LNCaP clone FGC (cell line): ENCODE results near the gene TET2.

ENCODE experiments used
- DNase-seq: peaks from one replicate; pipeline ENCODE4 v3.0.0-alpha.2; 2011; ENCODE audit warnings: low read depth
- H3K4me3 ChIP-seq: 2 replicates; pipeline ENCODE4 v1.5.1; 2011; ENCODE audit warnings: mild to moderate bottlenecking, low read depth, low read length, control low read depth
- TF ChIP-seq, protein P1 (sequence below): IDR thresholded peaks from 2 replicates; pipeline ENCODE4 v1.5.1; 2012; ENCODE audit warnings: mild to moderate bottlenecking; ENCODE audit not compliant: control insufficient read depth, insufficient read depth; ENCODE audit errors: extremely low read depth

The TET2 gene

DNA sequence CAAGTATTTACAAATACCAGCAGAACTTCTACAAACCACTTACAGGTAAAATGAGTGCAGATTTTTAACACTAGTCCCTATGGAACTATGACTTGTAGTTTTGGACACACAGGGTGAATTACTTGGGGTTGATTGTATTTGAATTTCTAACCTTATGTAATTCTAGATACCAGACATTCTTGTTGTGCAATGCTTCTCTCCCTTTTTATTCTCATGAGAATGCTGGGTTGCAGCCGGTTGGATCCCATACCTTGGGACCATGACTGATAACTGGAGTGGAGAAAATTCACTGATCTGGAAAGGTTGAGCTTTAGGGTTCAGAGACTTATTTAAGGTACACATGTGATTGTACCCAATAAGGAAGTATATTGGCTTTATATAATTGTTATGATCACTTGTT, 8.8 kb downstream of the TET2 start:
- TF ChIP-seq, protein P1, sequence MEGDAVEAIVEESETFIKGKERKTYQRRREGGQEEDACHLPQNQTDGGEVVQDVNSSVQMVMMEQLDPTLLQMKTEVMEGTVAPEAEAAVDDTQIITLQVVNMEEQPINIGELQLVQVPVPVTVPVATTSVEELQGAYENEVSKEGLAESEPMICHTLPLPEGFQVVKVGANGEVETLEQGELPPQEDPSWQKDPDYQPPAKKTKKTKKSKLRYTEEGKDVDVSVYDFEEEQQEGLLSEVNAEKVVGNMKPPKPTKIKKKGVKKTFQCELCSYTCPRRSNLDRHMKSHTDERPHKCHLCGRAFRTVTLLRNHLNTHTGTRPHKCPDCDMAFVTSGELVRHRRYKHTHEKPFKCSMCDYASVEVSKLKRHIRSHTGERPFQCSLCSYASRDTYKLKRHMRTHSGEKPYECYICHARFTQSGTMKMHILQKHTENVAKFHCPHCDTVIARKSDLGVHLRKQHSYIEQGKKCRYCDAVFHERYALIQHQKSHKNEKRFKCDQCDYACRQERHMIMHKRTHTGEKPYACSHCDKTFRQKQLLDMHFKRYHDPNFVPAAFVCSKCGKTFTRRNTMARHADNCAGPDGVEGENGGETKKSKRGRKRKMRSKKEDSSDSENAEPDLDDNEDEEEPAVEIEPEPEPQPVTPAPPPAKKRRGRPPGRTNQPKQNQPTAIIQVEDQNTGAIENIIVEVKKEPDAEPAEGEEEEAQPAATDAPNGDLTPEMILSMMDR, result no peak
- no peak overlapping the region for H3K4me3 ChIP-seq
- DNase-seq, result no peak

- H3K4me3 ChIP-seq, result no peak overlapping the region
- TF ChIP-seq, protein P1, result no peak
These were observed 12.2 kb downstream of the TET2 start for GRCh38 chr4:105158837-105159236.

GRCh38 chr4:105162123-105162796, 15.6 kb downstream of the TET2 start:
- TF ChIP-seq, protein P1, result no peak
- DNase-seq, result no peak
- no peak overlapping the region for H3K4me3 ChIP-seq

More at GRCh38 chr4:105158837-105159236, 12.2 kb downstream of the TET2 start:
- DNase-seq, result no peak

DNA sequence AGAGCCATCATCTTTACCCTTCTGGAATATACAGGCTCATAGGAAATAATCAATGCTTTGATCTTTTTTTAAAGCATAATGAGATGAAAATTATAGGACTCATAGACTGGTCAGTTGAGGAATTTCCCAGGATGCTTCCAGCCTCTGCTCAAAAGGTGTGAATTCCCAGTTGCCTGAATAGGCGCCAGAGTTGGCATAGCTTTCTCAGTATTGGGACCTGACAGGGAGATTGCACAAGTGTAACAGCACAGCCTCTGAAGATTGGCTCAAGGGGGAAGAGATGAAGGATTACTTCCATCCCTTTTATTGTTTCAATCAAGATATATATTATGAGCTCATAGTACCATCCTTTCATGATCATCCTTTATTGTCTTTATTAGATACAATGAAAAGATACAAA, 17.9 kb downstream of the TET2 start:
- TF ChIP-seq, protein P1, result no peak
- no peak for DNase-seq
- no peak overlapping the region for H3K4me3 ChIP-seq

DNA sequence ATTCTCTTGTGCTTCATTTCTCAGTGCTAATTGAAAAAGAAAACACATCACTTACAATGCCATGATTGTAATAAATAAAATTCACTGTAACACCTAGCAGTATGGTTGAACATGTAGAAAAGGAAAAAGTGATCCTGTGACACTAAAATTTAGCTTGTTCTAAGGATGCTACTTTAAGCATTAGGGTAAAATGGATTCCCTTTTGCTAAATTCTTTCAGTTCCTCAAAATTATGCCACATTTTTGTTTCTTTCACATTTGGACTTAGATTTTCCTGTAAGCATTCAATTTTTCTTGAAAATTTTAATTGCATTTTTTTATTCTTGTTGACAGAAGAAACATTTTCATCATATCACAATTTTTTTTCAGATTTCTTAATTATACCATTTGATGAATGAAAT, 19.4 kb downstream of the TET2 start:
- H3K4me3 ChIP-seq, result no peak overlapping the region
- DNase-seq, result no peak
- TF ChIP-seq, protein P1, result no peak

- no peak overlapping the region for H3K4me3 ChIP-seq
- TF ChIP-seq, protein P1, result no peak
- DNase-seq, result no peak
These were observed 24.0 kb downstream of the TET2 start for GRCh38 chr4:105170711-105171110.

DNA sequence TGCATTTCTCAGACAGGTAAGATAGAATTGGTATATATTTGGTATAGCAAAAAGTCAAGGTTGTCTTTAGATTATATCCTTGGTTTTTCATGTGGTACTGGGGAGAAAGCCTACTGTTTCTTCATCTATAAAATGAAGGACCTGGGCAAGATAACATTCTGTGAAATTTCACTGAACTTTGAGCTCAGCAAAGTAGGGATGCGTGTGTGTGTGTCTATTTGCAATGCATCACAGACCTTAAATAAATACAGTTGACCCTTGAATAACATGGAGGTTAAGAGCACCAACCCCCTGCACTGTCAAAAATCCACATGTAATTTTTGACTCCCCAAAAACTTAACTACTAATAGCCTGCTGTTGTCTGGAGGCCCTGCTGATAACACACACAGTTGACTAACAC, 25.2 kb downstream of the TET2 start:
- H3K4me3 ChIP-seq, result no peak overlapping the region
- no peak for DNase-seq
- TF ChIP-seq, protein P1, result no peak
